ENCODE results near the gene SETX.
A peak's percentile ranks its signal among the peaks of the same experiment; 100 is the strongest.
"Not testable (repeated sequence)": the region's sequence is repeated elsewhere in the genome, so short reads cannot be mapped to it uniquely, and the experiment has no call there.

Gene SETX

DNA sequence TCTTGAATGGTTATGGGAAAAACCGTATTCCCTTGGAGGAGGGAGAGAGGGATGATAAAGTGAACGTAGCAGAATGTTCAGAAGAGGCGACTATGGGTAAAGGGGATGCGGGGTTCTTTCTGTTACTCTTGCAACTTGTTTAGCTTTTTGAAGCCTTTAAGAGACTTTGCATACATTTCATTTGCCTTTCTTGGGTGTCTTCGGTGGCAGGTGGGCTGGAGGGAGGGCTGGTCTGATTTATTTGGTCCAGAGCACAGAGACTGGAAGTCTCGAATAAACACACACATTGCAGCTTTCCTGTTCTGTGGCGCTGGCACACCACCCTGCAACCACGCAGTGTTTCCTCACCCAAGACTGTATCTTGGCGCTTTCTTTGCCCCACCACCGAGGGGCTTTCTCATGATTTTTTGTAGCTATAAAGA lies 28.7 kb upstream of the SETX start:
- Histone ChIP-seq H3K9me3 (replicated peaks in 1 of 11) (peaks cover 0 to 5% (median 3%) of the 10 kb centered on the region in 11 experiments; a peak in 10 of 22 replicates), H3K36me3 (peaks cover 56 to 90% (median 70%) of the 10 kb centered on the region in 11 experiments), H3K9ac (peak overlapping the region; percentile 23 to 78 (median 69); a peak in 18 of 22 replicates), H3K4me2 (peak overlapping the region; percentile 73 to 97 (median 90)), H4K20me1 (peaks cover 0 to 16% (median 0%) of the 10 kb centered on the region in 11 experiments; a peak in 4 of 22 replicates), H3K27ac (peak overlapping the region in 10 of 11 experiments; percentile 78 to 91 (median 84); a peak in 19 of 22 replicates), H3K27me3 (no peaks in the 10 kb centered on the region), H3K4me3 (peak overlapping the region in 5 of 10 experiments; percentile 0 to 49 (median 13); a peak in 5 of 20 replicates), H3K4me1 (peaks cover 49 to 78% (median 61%) of the 10 kb centered on the region in 10 experiments)
- 0 out of 22 replicates have a peak, but pooled peaks of 1 of the 11 experiments have one; percentile 19 for TF ChIP-seq Cebpa-rat (IDR thresholded peaks at IDR 0.05)

DNA sequence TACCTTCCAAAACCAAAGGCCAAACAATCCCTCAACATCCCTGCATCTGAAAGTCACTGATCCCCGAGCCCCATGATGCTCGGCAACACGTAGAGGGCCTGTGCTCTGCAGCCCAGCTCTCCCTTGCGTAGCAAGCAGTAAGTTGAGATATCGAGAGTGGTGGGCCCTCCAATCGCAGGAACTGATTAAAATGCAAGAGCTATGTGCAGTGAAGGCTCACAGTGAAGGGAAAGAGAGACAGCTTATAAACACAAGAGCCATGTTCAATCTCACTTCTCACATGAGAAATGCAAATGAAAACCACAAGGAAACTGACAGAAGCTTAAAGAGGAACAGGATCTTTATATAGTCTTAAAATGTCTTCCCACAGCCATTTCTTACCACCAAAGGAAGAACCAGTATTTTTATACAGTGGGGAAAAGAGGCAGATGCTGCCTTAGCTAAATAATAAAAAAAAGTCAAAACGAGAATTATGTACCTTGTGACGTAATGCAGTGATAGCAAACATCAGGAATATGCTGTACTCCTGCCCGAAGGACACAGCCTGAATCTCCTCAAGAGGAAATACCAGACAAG lies 27.3 kb upstream of the SETX start:
- peak overlapping the region; percentile 57 to 78 (median 69) for H3K9ac ChIP-seq
- H3K4me2 ChIP-seq = peak overlapping the region; percentile 73 to 97 (median 90)
- peaks cover 0 to 14% (median 0%) of the 10 kb centered on the region in 11 experiments; a peak in 4 of 22 replicates for H4K20me1 ChIP-seq
- H3K36me3 ChIP-seq = peaks cover 56 to 90% (median 70%) of the 10 kb centered on the region in 11 experiments
- peak overlapping the region; percentile 54 to 91 (median 84); a peak in 21 of 22 replicates for H3K27ac ChIP-seq
- H3K4me3 ChIP-seq = peak overlapping the region; percentile 4 to 61 (median 44); a peak in 17 of 20 replicates
- TF ChIP-seq Cebpa-rat (IDR thresholded peaks at IDR 0.05) = no peak
- peaks cover 49 to 73% (median 60%) of the 10 kb centered on the region in 10 experiments for H3K4me1 ChIP-seq
- H3K27me3 ChIP-seq = no peaks in the 10 kb centered on the region
- H3K9me3 ChIP-seq (replicated peaks in 1 of 11) = peaks cover 0 to 18% (median 13%) of the 10 kb centered on the region in 11 experiments; a peak in 11 of 22 replicates

DNA sequence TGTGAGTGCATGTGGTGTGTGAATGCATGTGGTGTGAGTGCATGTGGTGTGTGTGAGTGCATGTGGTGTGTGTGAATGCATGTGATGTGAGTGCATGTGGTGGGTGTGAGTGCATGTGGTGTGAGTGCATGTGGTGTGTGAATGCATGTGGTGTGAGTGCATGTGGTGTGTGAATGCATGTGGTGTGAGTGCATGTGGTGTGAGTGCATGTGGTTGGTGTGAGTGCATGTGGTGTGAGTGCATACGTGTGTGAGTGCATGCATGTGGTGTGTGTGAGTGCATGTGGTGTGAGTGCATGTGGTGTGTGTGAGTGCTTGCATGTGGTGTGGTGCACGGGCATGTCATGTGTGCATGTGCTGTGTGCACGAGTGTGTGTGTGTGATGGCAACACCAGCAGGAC lies 23.6 kb upstream of the SETX start:
- not testable (repeated sequence) for H3K4me3 ChIP-seq, H3K4me2 ChIP-seq, H3K27ac ChIP-seq, H3K9ac ChIP-seq, H3K27me3 ChIP-seq
- peaks cover 0 to 18% (median 13%) of the 10 kb centered on the region in 11 experiments; a peak in 11 of 22 replicates for H3K9me3 ChIP-seq (replicated peaks in 1 of 11)
- peaks cover 0 to 11% (median 0%) of the 10 kb centered on the region in 11 experiments; a peak in 4 of 22 replicates for H4K20me1 ChIP-seq
- peaks cover 40 to 60% (median 49%) of the 10 kb centered on the region in 10 experiments for H3K4me1 ChIP-seq
- peaks cover 49 to 85% (median 72%) of the 10 kb centered on the region in 11 experiments for H3K36me3 ChIP-seq

DNA sequence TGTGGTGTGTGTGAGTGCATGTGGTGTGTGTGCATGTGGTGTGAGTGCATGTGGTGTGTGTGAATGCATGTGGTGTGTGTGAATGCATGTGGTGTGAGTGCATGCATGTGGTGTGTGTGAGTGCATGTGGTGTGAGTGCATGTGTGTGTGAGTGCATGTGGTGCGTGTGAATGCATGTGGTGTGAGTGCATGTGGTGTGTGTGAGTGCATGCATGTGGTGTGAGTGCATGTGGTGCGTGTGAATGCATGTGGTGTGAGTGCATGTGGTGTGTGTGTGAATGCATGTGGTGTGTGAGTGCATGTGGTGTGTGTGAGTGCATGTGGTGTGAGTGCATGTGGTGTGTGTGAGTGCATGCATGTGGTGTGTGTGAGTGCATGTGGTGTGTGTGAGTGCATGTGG lies 23.0 kb upstream of the SETX start:
- H3K9ac ChIP-seq, H3K27me3 ChIP-seq, H3K27ac ChIP-seq, H3K4me2 ChIP-seq, H3K4me3 ChIP-seq: not testable (repeated sequence)
- Histone ChIP-seq H3K4me1 (peaks cover 40 to 60% (median 49%) of the 10 kb centered on the region in 10 experiments), H4K20me1 (peaks cover 0 to 11% (median 0%) of the 10 kb centered on the region in 11 experiments; a peak in 4 of 22 replicates), H3K9me3 (replicated peaks in 1 of 11) (peaks cover 0 to 18% (median 13%) of the 10 kb centered on the region in 11 experiments; a peak in 11 of 22 replicates), H3K36me3 (peaks cover 49 to 80% (median 72%) of the 10 kb centered on the region in 11 experiments)

DNA sequence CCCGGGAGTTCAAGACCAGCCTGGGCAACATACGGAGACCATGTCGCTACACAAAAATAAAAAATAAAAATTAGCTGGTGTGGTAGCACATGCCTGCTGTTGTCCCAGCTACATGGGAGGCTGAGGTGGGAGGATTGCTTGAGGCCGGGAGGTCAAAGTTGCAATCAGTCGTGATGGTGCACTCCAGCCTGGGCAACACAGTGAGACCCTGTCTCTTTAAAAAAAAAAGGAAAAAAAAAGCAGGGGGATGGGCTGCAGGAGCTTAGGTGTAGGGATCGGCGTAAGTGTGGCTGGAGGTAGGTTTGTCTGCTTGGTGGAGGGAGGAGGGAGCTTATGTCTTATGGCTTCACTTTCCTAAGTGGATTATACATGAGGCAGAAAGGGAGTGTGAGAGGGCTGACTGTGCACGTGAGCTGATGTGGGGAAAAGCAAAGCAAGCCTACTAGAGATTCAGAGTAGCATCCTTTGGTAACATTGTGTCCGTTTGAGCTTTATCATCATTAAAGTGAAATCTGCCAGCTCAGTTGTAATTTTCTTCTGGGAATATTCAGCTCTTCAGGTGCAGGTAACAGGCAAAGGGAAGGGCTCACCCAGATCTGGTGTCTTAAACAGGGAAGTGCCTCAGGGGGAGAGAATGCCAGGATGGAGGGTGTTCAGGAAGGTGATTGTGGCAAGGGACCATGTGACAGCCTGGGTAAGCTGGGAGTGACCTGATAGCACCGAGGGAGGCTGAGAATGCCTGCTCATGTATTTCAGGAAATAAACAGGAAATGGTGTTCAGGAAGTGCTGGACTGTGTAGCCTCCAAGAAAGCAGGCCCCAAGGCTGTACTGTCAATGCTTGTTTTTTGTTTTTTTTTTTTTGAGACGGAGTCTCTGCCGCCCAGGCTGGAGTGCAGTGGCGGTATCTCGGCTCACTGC lies 17.6 kb upstream of the SETX start:
- Histone ChIP-seq H3K36me3 (peaks cover 20 to 37% (median 31%) of the 10 kb centered on the region in 11 experiments), H3K27me3 (no peaks in the 10 kb centered on the region), H3K27ac (peak overlapping the region; percentile 4 to 91 (median 84); a peak in 20 of 22 replicates), H3K4me1 (peaks cover 34 to 56% (median 40%) of the 10 kb centered on the region in 10 experiments), H3K9me3 (replicated peaks in 1 of 11) (peaks cover 0 to 4% (median 0%) of the 10 kb centered on the region in 11 experiments; a peak in 8 of 22 replicates), H4K20me1 (no peaks in the 10 kb centered on the region), H3K4me2 (peak overlapping the region; percentile 66 to 85 (median 71)), H3K4me3 (peak overlapping the region in 2 of 10 experiments; percentile 25 to 29; a peak in 1 of 20 replicates), H3K9ac (peak overlapping the region; percentile 21 to 78 (median 71); a peak in 20 of 22 replicates)
- TF ChIP-seq Cebpa-rat (IDR thresholded peaks at IDR 0.05) = no peak

DNA sequence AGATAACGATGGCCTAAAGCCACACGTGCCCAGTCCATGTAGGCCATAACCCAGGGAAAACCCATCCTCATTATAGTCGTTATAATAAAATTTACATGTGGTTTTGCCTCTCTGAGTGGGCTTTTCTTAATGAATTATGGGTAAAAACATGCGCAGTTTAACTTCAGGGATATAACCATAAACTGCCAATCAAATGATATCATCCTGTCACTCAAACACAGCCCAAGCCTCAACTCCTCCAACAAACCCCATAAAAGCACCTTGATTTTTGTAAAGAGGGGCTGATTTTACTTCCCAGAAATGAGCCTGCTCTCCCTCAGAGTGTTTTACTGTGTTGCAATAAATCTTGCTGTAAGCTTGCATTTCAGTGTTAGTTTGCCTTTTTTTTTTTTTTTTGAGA lies 15.8 kb upstream of the SETX start:
- H3K4me1 ChIP-seq = peaks cover 34 to 71% (median 43%) of the 10 kb centered on the region in 10 experiments
- H3K9me3 ChIP-seq (replicated peaks in 1 of 11) = no peaks in the 10 kb centered on the region
- no peaks in the 10 kb centered on the region for H4K20me1 ChIP-seq
- no peaks in the 10 kb centered on the region for H3K27me3 ChIP-seq
- H3K36me3 ChIP-seq = peaks cover 2 to 18% (median 13%) of the 10 kb centered on the region in 11 experiments; a peak in 20 of 22 replicates
- H3K9ac ChIP-seq = no peak overlapping the region
- H3K4me3 ChIP-seq = no peak overlapping the region
- H3K27ac ChIP-seq = peak overlapping the region in 4 of 11 experiments; percentile 3 to 39 (median 12); a peak in 4 of 22 replicates
- H3K4me2 ChIP-seq = peak overlapping the region in 1 of 11 experiments; percentile 5; a peak in 1 of 22 replicates
- TF ChIP-seq Cebpa-rat (IDR thresholded peaks at IDR 0.05) = peak in 4 of 11 experiments; percentile 14 to 51 (median 32); a peak in 3 of 22 replicates

DNA sequence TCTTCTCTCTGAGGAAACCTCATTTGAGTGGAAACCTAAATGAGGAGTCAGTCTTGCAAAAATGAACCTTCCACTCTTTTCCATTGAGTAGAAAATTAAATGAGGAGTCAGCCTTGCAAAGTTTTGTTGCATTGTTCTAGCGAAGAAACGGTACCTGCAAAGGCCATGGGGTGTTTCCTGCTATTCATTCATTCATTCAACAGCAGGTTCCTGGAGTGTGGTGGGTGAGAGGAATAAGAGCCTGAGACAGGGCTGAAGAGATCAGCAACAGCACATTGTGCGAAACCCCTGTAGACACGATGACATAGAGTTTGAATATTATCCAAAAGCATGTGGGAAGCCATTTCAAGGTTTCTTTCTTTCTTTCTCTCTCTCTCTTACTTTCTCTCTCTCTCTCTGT lies 14.6 kb upstream of the SETX start:
- Histone ChIP-seq H3K9ac (no peak overlapping the region), H3K4me1 (peaks cover 24 to 70% (median 40%) of the 10 kb centered on the region in 10 experiments), H4K20me1 (no peaks in the 10 kb centered on the region), H3K4me2 (peak overlapping the region in 1 of 11 experiments; percentile 20; a peak in 1 of 22 replicates), H3K9me3 (replicated peaks in 1 of 11) (no peaks in the 10 kb centered on the region), H3K4me3 (no peak overlapping the region), H3K27ac (no peak overlapping the region), H3K27me3 (no peaks in the 10 kb centered on the region), H3K36me3 (peaks cover 0 to 6% (median 1%) of the 10 kb centered on the region in 11 experiments; a peak in 6 of 22 replicates)
- TF ChIP-seq Cebpa-rat (IDR thresholded peaks at IDR 0.05) = no peak

DNA sequence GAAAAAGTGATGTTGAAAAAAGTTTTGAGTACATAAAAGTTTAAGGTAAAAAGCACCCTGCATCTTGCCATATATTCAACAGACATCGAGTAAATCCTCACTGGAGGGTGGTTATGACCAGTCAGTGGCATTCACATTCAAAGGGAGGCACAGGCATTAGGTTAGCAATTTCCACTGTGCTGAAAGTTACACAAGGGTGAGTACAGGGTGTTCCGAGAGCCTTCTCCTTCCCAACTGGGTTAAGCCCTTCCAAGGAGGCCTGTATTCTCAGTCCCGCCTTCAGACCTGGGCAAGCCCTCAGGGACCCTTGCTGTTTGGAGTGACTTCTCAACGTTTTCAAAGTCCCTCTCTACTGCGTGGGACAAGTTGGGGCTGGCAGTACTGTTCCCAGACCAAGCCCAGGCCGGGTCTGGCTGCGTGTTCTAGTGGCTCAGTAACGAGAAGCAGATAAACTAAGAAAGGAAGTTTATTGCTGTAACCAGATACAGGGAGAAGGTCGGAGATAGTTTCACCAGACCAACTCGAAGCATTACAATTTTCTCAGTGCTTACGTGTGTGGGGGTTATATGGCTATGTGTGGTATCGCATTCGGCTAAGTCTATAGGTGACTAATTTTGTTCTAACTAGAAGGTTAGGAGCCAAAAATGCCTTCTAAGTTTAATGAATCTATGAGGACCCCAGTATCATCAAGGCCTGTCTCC lies 13.0 kb upstream of the SETX start:
- Histone ChIP-seq H3K4me1 (peaks cover 8 to 54% (median 24%) of the 10 kb centered on the region in 10 experiments), H3K4me3 (no peak overlapping the region), H3K27me3 (no peaks in the 10 kb centered on the region), H4K20me1 (no peaks in the 10 kb centered on the region), H3K27ac (no peak overlapping the region), H3K9me3 (replicated peaks in 1 of 11) (no peaks in the 10 kb centered on the region), H3K4me2 (no peak overlapping the region), H3K9ac (no peak overlapping the region), H3K36me3 (no peaks in the 10 kb centered on the region)
- no peak for TF ChIP-seq Cebpa-rat (IDR thresholded peaks at IDR 0.05)

Data from BLaER1 treated with 17β-estradiol and CSF1 and Interleukin-3, amounts not matched to agents 10 nM and 100 nM (cell line).